Mammary epithelial cell (primary cell): ENCODE results near the gene DCP2.

Experiments
- CTCF ChIP-seq, 2 donors: IDR thresholded peaks in 1 of 2; conservative IDR thresholded peaks in 1 of 2; 2 replicates each; pipeline ENCODE4 v1.5.1; 2011 to 2012; ENCODE audit warnings: inconsistent platforms in 2 of 2, low read length in 2 of 2, mild to moderate bottlenecking in 2 of 2, control low read depth in 1 of 2, low read depth in 1 of 2; ENCODE audit not compliant: insufficient read depth in 1 of 2; ENCODE audit errors: extremely low read depth in 1 of 2
- EZH2 ChIP-seq: IDR thresholded peaks from 2 replicates; pipeline ENCODE4 v1.6.1; 2012; ENCODE audit warnings: low read length, inconsistent platforms, borderline replicate concordance

GRCh38 chr5:112930082-112930344 lies 46.6 kb upstream of the DCP2 start:
- no peak for TF ChIP-seq CTCF (conservative IDR thresholded peaks at IDR 0.05 in 1 of 2, IDR thresholded peaks at IDR 0.05 in 1 of 2; ENCODE audit: extremely low read depth in 1 of 2, insufficient read depth in 1 of 2, low read depth in 1 of 2, low read length in 2 of 2)
- no peak for TF ChIP-seq EZH2
